ENCODE measurements around the gene PROB1.

- TF ChIP-seq EZH2phosphoT487 (IDR thresholded peaks at IDR 0.05; ENCODE audit: insufficient read depth, low read depth) (no peak), EZH2 (IDR thresholded peaks at IDR 0.05; ENCODE audit: insufficient read depth, poor library complexity, severe bottlenecking) (no peak)
Observed at GRCh38 chr5:139416651-139417050, 21.7 kb upstream of the PROB1 start.
